Osteocyte (in vitro differentiated cells): ENCODE results near the gene TFF1. TPM values are rescaled to one million over a fixed set of nuclear protein-coding genes. Genes with fewer than 3 reads are reported as not detected.

ENCODE experiments used
- DNase-seq: peaks from one replicate; pipeline ENCODE4 v3.0.0; 2021; ENCODE audit warnings: mixed read lengths; ENCODE audit not compliant: unreplicated experiment; ENCODE audit errors: extremely low spot score
- H3K27ac Mint-ChIP-seq: one replicate; pipeline ENCODE4 v1.8.0; 2021; ENCODE audit warnings: mild to moderate bottlenecking, mixed read lengths; ENCODE audit not compliant: unreplicated experiment
- H3K27me3 Mint-ChIP-seq: one replicate; pipeline ENCODE4 v1.8.0; 2021; ENCODE audit warnings: mixed read lengths; ENCODE audit not compliant: unreplicated experiment
- H3K36me3 Mint-ChIP-seq: one replicate; pipeline ENCODE4 v1.8.0; 2021; ENCODE audit warnings: mixed read lengths; ENCODE audit not compliant: unreplicated experiment
- H3K4me1 Mint-ChIP-seq: one replicate; pipeline ENCODE4 v1.8.0; 2021; ENCODE audit warnings: mixed read lengths; ENCODE audit not compliant: unreplicated experiment
- H3K4me3 Mint-ChIP-seq: one replicate; pipeline ENCODE4 v1.8.0; 2021; ENCODE audit warnings: mild to moderate bottlenecking, moderate library complexity, mixed read lengths; ENCODE audit not compliant: unreplicated experiment
- H3K9me3 Mint-ChIP-seq: one replicate; pipeline ENCODE4 v1.8.0; 2021; ENCODE audit warnings: mixed read lengths; ENCODE audit not compliant: unreplicated experiment
- CTCF ChIP-seq: fragments of 200-600 bp; sonication (generic); IDR thresholded peaks from 2 replicates; pipeline ENCODE4 v1.5.0; 2021; ENCODE audit warnings: antibody characterized with exemption, mild to moderate bottlenecking, moderate library complexity
- total RNA-seq: library from RNA; stranded (reverse); gene quantifications from 2 replicates; pipeline ENCODE4 v1.2.1, GENCODE V29; 2021

TFF1 gene
- total RNA-seq, 1 donor from 2014 or later: not detected

- peaks cover 14% of the 10 kb centered on the region for H3K9me3 Mint-ChIP-seq
- H3K27ac Mint-ChIP-seq: no peak overlapping the region
- DNase-seq: no peak
- peaks cover 31% of the 10 kb centered on the region for H3K27me3 Mint-ChIP-seq
- H3K4me3 Mint-ChIP-seq: no peak overlapping the region
- no peak for TF ChIP-seq CTCF
- no peaks in the 10 kb centered on the region for H3K4me1 Mint-ChIP-seq
- peaks cover 2% of the 10 kb centered on the region for H3K36me3 Mint-ChIP-seq
Observed at GRCh38 chr21:42357307-42357706, 9.0 kb downstream of the TFF1 start.

- Mint-ChIP-seq H3K9me3 (peaks cover 14% of the 10 kb centered on the region), H3K27me3 (peaks cover 25% of the 10 kb centered on the region), H3K36me3 (peaks cover 2% of the 10 kb centered on the region), H3K4me1 (no peaks in the 10 kb centered on the region), H3K27ac (no peak overlapping the region), H3K4me3 (no peak overlapping the region)
- no peak for TF ChIP-seq CTCF
- no peak for DNase-seq
Observed at GRCh38 chr21:42356650-42357049, 9.7 kb downstream of the TFF1 start.

- Mint-ChIP-seq H3K36me3 (peaks cover 2% of the 10 kb centered on the region), H3K4me3 (no peak overlapping the region), H3K27ac (no peak overlapping the region), H3K4me1 (no peaks in the 10 kb centered on the region), H3K9me3 (peaks cover 14% of the 10 kb centered on the region), H3K27me3 (peaks cover 25% of the 10 kb centered on the region)
- no peak for TF ChIP-seq CTCF
- no peak for DNase-seq
Observed at GRCh38 chr21:42356046-42356445, 10.3 kb downstream of the TFF1 start.

DNA sequence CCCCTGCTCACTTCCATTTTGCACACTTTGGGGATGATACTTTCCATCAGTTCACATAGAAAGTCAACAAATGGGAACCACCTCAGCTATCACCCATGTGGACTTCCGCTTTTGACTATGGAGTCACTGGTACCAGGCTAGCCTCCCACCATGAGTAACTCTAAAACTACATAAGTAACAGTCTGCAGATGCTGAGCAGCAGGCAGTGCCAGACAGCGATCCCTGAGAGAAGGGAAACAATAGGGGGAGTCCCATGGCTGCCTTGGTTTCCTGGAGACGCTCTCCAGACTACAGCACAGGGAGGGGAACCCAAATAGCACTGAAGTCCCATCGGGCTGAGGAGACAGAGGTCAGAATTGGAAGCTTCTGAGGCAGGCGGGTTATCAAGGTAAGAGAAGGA, 12.7 kb downstream of the TFF1 start:
- Mint-ChIP-seq H3K9me3 (peaks cover 14% of the 10 kb centered on the region), H3K27ac (no peak overlapping the region), H3K4me1 (no peaks in the 10 kb centered on the region), H3K27me3 (peaks cover 25% of the 10 kb centered on the region), H3K4me3 (no peak overlapping the region), H3K36me3 (peaks cover 2% of the 10 kb centered on the region)
- no peak for TF ChIP-seq CTCF
- no peak for DNase-seq

GRCh38 chr21:42352441-42353095, 13.8 kb downstream of the TFF1 start:
- no peaks in the 10 kb centered on the region for H3K4me1 Mint-ChIP-seq
- peaks cover 2% of the 10 kb centered on the region for H3K36me3 Mint-ChIP-seq
- peaks cover 25% of the 10 kb centered on the region for H3K27me3 Mint-ChIP-seq
- H3K4me3 Mint-ChIP-seq: no peak overlapping the region
- TF ChIP-seq CTCF: no peak
- H3K27ac Mint-ChIP-seq: no peak overlapping the region
- H3K9me3 Mint-ChIP-seq: peaks cover 14% of the 10 kb centered on the region
- DNase-seq: no peak
